Natural killer cell (primary cell): ENCODE measurements around the gene LUZP1. TPM values are rescaled to one million over a fixed set of nuclear protein-coding genes. Genes with fewer than 3 reads are reported as not detected.

Experiments used
- ATAC-seq, 3 donors: fragments of 150-1000 bp in 2 of 3; fragments of 200-7000 bp in 1 of 3; cut with Tn5 transposase; 1 replicate in 1 of 3; 2 replicates in 2 of 3; pipeline ENCODE4 v1.10.0; 2021; ENCODE audit warnings: mild to moderate bottlenecking in 2 of 3, moderate library complexity in 2 of 3
- DNase-seq, 2 donors: peaks; one replicate each; pipeline versions ENCODE4 v3.0.0 to v3.0.0-alpha.2; 2013 to 2021; ENCODE audit warnings: mixed read lengths in 1 of 2
- H3K27ac ChIP-seq: one replicate; pipeline ENCODE4 v1.5.1; 2013; ENCODE audit warnings: mild to moderate bottlenecking, low read length
- H3K27me3 ChIP-seq: one replicate; pipeline ENCODE4 v1.6.1; 2013; ENCODE audit warnings: low read length; ENCODE audit not compliant: control insufficient read depth, insufficient read depth
- H3K36me3 ChIP-seq: one replicate; pipeline ENCODE4 v1.6.1; 2013; ENCODE audit warnings: low read length; ENCODE audit not compliant: control insufficient read depth, insufficient read depth
- H3K4me1 ChIP-seq: one replicate; pipeline ENCODE4 v1.6.1; 2013; ENCODE audit warnings: low read length; ENCODE audit not compliant: control insufficient read depth, insufficient read depth
- H3K4me3 ChIP-seq: one replicate; pipeline ENCODE4 v1.5.1; 2013; ENCODE audit warnings: low read length
- H3K9me3 ChIP-seq: one replicate; pipeline ENCODE4 v1.6.1; 2013; ENCODE audit warnings: low read length; ENCODE audit not compliant: control insufficient read depth, insufficient read depth
- H3K27ac Mint-ChIP-seq, 2 donors: one replicate each; pipeline ENCODE4 v1.8.0; 2022; ENCODE audit warnings: mild to moderate bottlenecking in 2 of 2, mixed read lengths in 2 of 2, moderate library complexity in 1 of 2
- H3K27me3 Mint-ChIP-seq, 2 donors: one replicate each; pipeline ENCODE4 v1.8.0; 2022; ENCODE audit warnings: low read depth in 2 of 2, mixed read lengths in 2 of 2
- H3K36me3 Mint-ChIP-seq: one replicate; pipeline ENCODE4 v1.8.0; 2022; ENCODE audit warnings: mixed read lengths
- H3K4me1 Mint-ChIP-seq, 2 donors: one replicate each; pipeline ENCODE4 v1.8.0; 2022; ENCODE audit warnings: mixed read lengths in 2 of 2
- H3K4me3 Mint-ChIP-seq: one replicate; pipeline ENCODE4 v1.8.0; 2022; ENCODE audit warnings: mild to moderate bottlenecking, moderate library complexity, mixed read lengths
- H3K9me3 Mint-ChIP-seq, 2 donors: one replicate each; pipeline ENCODE4 v1.8.0; 2022; ENCODE audit warnings: mixed read lengths in 2 of 2
- CTCF ChIP-seq: fragments of 200-600 bp; IDR thresholded peaks from one replicate; pipeline ENCODE4 v1.8.0; 2022; ENCODE audit warnings: antibody characterized with exemption
- WGBS: methylation state at CpG from one replicate; pipeline ENCODE4 v1.1.7; 2013; ENCODE audit warnings: missing lambda C conversion rate; ENCODE audit not compliant: insufficient coverage; 5-methylcytosine and 5-hydroxymethylcytosine counted together
- intact Hi-C: fragments of 100-400 bp; cut with micrococcal nuclease; formaldehyde crosslinking; loops from one replicate; pipeline ENCODE4 v1.14.2; 2022
- total RNA-seq, 4 donors: library from RNA; stranded (reverse); fragments of 120-200 nt in 1 of 4; gene quantifications; one replicate each; pipeline versions ENCODE4 v1.2.3 to v1.2.4, GENCODE V29; 2013 to 2022

Gene LUZP1
- total RNA-seq, 3 donors from 2014 or later (not counting 1 experiment from before 2014, with no cell fraction given), result 37.0 to 49.4 (median 39.6) TPM

- H3K4me1 ChIP-seq, result peaks cover 33% of the 10 kb centered on the region
- H3K27ac ChIP-seq, result peak overlapping the region; percentile 73
- no peak for TF ChIP-seq CTCF
- DNase-seq, result no peak
- peak overlapping the region; percentile 87 to 93 for H3K27ac Mint-ChIP-seq
- H3K27me3 Mint-ChIP-seq, result no peaks in the 10 kb centered on the region
- H3K9me3 ChIP-seq, result no peaks in the 10 kb centered on the region
- intact Hi-C loops, result loop anchor here (1.0 kb wide), 1 partner anchor 10 kb away; no protein-coding TSS in a partner anchor
- peaks cover 70 to 76% of the 10 kb centered on the region in 2 donors for H3K4me1 Mint-ChIP-seq
- peaks cover 11% of the 10 kb centered on the region for H3K36me3 Mint-ChIP-seq
- ATAC-seq, result peak in 2 of 3 donors; percentile 1 to 2
- no peak overlapping the region for H3K4me3 ChIP-seq
- H3K36me3 ChIP-seq, result peaks cover 5% of the 10 kb centered on the region
- 88% methylated on average over 4 of the region's 5 CpGs for WGBS
- peak overlapping the region; percentile 29 for H3K4me3 Mint-ChIP-seq
- H3K9me3 Mint-ChIP-seq, result no peaks in the 10 kb centered on the region
- H3K27me3 ChIP-seq, result no peaks in the 10 kb centered on the region
These were observed 58.3 kb downstream of the LUZP1 start for GRCh38 chr1:23110391-23110790.

GRCh38 chr1:23108918-23109533 lies 59.6 kb downstream of the LUZP1 start:
- peaks cover 31% of the 10 kb centered on the region for H3K4me1 ChIP-seq
- Mint-ChIP-seq H3K36me3 (peaks cover 11% of the 10 kb centered on the region), H3K27ac (peak overlapping the region; percentile 87 to 93), H3K9me3 (no peaks in the 10 kb centered on the region), H3K4me3 (peak overlapping the region; percentile 3), H3K4me1 (peaks cover 74% of the 10 kb centered on the region in 2 donors), H3K27me3 (no peaks in the 10 kb centered on the region)
- intact Hi-C loops, result no loop called here
- no peak overlapping the region for H3K27ac ChIP-seq
- H3K27me3 ChIP-seq, result no peaks in the 10 kb centered on the region
- H3K36me3 ChIP-seq, result peaks cover 5% of the 10 kb centered on the region
- no peak overlapping the region for H3K4me3 ChIP-seq
- WGBS, result 84% methylated on average over 4 of the region's 4 CpGs
- no peak for ATAC-seq
- no peak for TF ChIP-seq CTCF
- DNase-seq, result no peak
- H3K9me3 ChIP-seq, result no peaks in the 10 kb centered on the region

- no peaks in the 10 kb centered on the region for H3K27me3 Mint-ChIP-seq
- no peak for TF ChIP-seq CTCF
- no peaks in the 10 kb centered on the region for H3K27me3 ChIP-seq
- peaks cover 80 to 84% of the 10 kb centered on the region in 2 donors for H3K4me1 Mint-ChIP-seq
- H3K4me1 ChIP-seq, result peaks cover 32% of the 10 kb centered on the region
- H3K27ac Mint-ChIP-seq, result peak overlapping the region; percentile 94 to 95
- no peaks in the 10 kb centered on the region for H3K9me3 ChIP-seq
- H3K4me3 Mint-ChIP-seq, result peak overlapping the region; percentile 87
- H3K9me3 Mint-ChIP-seq, result no peaks in the 10 kb centered on the region
- peaks cover 3% of the 10 kb centered on the region for H3K36me3 ChIP-seq
- DNase-seq (peak in 1 of 2 donors; percentile 74), ATAC-seq (peak; percentile 82 to 88 (median 82))
- H3K27ac ChIP-seq, result peak overlapping the region; percentile 83
- intact Hi-C loops, result no loop called here
- WGBS, result 47% methylated on average over 9 of the region's 10 CpGs
- peaks cover 6% of the 10 kb centered on the region for H3K36me3 Mint-ChIP-seq
- H3K4me3 ChIP-seq, result no peak overlapping the region
These were observed 65.4 kb downstream of the LUZP1 start for GRCh38 chr1:23103001-23103889.
